ENCODE results near the gene C16orf92.
A peak's percentile ranks its signal among the peaks of the same experiment; 100 is the strongest.

C16orf92 gene

GRCh38 chr16:30000735-30001631 lies 22.0 kb upstream of the C16orf92 start:
- ChIA-PET CTCF (interaction anchor here (0.8 to 1.0 kb wide), 2 partner anchors 11 to 102 kb away, joined by 3 read pairs; partner anchors contain the start of gene SEZ6L2), POLR2A (interaction anchor here (1.4 to 2.0 kb wide), 2 partner anchors 28 to 39 kb away, joined by 4 to 6 read pairs; partner anchors contain the start of genes TAOK2 and TMEM219)
- DNase-seq (ENCODE audit: extremely low spot score), result no peak
- TF ChIP-seq SUZ12 (IDR thresholded peaks at IDR 0.05) (no peak), PKNOX1 (IDR thresholded peaks at IDR 0.05) (no peak), SP1 (IDR thresholded peaks at IDR 0.05) (no peak), FOXK2 (IDR thresholded peaks at IDR 0.05) (no peak), FOXM1 (IDR thresholded peaks at IDR 0.05; ENCODE audit: borderline replicate concordance) (no peak), ELF4 (IDR thresholded peaks at IDR 0.05) (no peak), L3MBTL2 (conservative IDR thresholded peaks at IDR 0.05) (no peak), ZNF384 (IDR thresholded peaks at IDR 0.05) (no peak), CTBP1 (IDR thresholded peaks at IDR 0.05; ENCODE audit: borderline replicate concordance) (no peak), ARNT (IDR thresholded peaks at IDR 0.05) (no peak)

GRCh38 chr16:30002614-30003346 lies 20.2 kb upstream of the C16orf92 start:
- no peak for TF ChIP-seq LEF1 (IDR thresholded peaks at IDR 0.05; ENCODE audit: borderline replicate concordance)
- ChIA-PET CTCF (interaction anchor here (0.7 kb wide), 1 partner anchor 14 kb away, joined by 3 read pairs; no protein-coding TSS in a partner anchor), POLR2A (interaction anchor here (0.8 to 3.5 kb wide), 6 partner anchors 9 to 195 kb away, joined by 3 to 18 read pairs (median 4); partner anchors contain the start of genes HIRIP3 and TAOK2)
- DNase-seq (ENCODE audit: extremely low spot score), result no peak

- ChIA-PET POLR2A (interaction anchor here (2.0 to 3.5 kb wide), 2 partner anchors 10 to 78 kb away, joined by 9 to 18 read pairs; partner anchors contain the start of genes HIRIP3 and KCTD13), CTCF (interaction anchor here (0.6 to 0.7 kb wide), 2 partner anchors 8 to 192 kb away, joined by 3 read pairs; partner anchors contain the start of gene HIRIP3)
- DNase-seq (ENCODE audit: extremely low spot score), result no peak
- TF ChIP-seq PKNOX1 (IDR thresholded peaks at IDR 0.05), result no peak
Measured at GRCh38 chr16:30003670-30004423, 19.2 kb upstream of the C16orf92 start.

- CTCF ChIA-PET, result interaction anchor here (0.6 to 0.7 kb wide), 2 partner anchors 9 to 193 kb away, joined by 3 read pairs; partner anchors contain the start of gene HIRIP3
- TF ChIP-seq L3MBTL2 (conservative IDR thresholded peaks at IDR 0.05), result no peak
- no peak for TF ChIP-seq FOXK2 (IDR thresholded peaks at IDR 0.05)
- no peak for TF ChIP-seq SUZ12 (IDR thresholded peaks at IDR 0.05)
- no peak for TF ChIP-seq HDGF (IDR thresholded peaks at IDR 0.05; ENCODE audit: borderline replicate concordance)
- no peak for TF ChIP-seq ELF4 (IDR thresholded peaks at IDR 0.05)
- TF ChIP-seq NFRKB (IDR thresholded peaks at IDR 0.05), result no peak
- TF ChIP-seq CTBP1 (IDR thresholded peaks at IDR 0.05; ENCODE audit: borderline replicate concordance), result no peak
- no peak for TF ChIP-seq FOXM1 (IDR thresholded peaks at IDR 0.05; ENCODE audit: borderline replicate concordance)
- TF ChIP-seq LEF1 (IDR thresholded peaks at IDR 0.05; ENCODE audit: borderline replicate concordance), result no peak
- TF ChIP-seq TARDBP (IDR thresholded peaks at IDR 0.05), result no peak
- no peak for TF ChIP-seq FOXA1 (IDR thresholded peaks at IDR 0.05)
- TF ChIP-seq BHLHE40 (IDR thresholded peaks at IDR 0.05; ENCODE audit: borderline replicate concordance), result no peak
- no peak for TF ChIP-seq ARNT (IDR thresholded peaks at IDR 0.05)
- TF ChIP-seq ZNF384 (IDR thresholded peaks at IDR 0.05), result no peak
- no peak for DNase-seq (ENCODE audit: extremely low spot score)
- POLR2A ChIA-PET, result interaction anchor here (1.3 to 3.5 kb wide), 3 partner anchors 10 to 197 kb away, joined by 3 to 18 read pairs (median 9); partner anchors contain the start of genes HIRIP3 and KCTD13
Measured at GRCh38 chr16:30004424-30004776, 18.6 kb upstream of the C16orf92 start.

GRCh38 chr16:30004811-30005242 lies 18.2 kb upstream of the C16orf92 start:
- 0 out of 2 replicates have a peak, but pooled peaks have one; percentile 59 for TF ChIP-seq HDGF (IDR thresholded peaks at IDR 0.05; ENCODE audit: borderline replicate concordance)
- no peak for TF ChIP-seq BHLHE40 (IDR thresholded peaks at IDR 0.05; ENCODE audit: borderline replicate concordance)
- DNase-seq (ENCODE audit: extremely low spot score), result no peak
- POLR2A ChIA-PET, result interaction anchor here (1.3 to 3.5 kb wide), 3 partner anchors 11 to 197 kb away, joined by 3 to 18 read pairs (median 9); partner anchors contain the start of genes HIRIP3 and KCTD13
- CTCF ChIA-PET, result interaction anchor here (0.7 kb wide), 1 partner anchor 193 kb away, joined by 3 read pairs; no protein-coding TSS in a partner anchor

Data from HEK293T (cell line).